Measurements from ENCODE around the gene NELL1.

Gene NELL1

DNA sequence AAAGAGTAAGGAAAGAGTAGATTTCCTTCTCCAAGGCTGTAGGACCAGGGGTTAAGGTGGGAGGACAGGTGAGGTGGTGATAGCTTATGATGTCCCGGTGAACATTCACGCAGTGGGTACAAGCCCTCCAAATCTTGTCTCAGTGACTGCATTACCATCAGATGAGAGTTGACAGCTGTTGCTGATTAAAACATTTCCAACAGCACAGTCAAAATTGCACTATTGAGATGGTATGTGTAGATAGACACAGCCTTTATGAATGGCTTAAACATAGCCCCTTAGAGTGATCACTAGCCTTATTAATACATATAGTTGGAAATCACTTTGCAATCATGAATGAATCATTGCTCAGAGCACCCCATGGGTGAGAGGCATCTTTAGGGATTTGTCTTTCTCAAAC lies 7.3 kb downstream of the NELL1 start:
- TF ChIP-seq, protein P1, sequence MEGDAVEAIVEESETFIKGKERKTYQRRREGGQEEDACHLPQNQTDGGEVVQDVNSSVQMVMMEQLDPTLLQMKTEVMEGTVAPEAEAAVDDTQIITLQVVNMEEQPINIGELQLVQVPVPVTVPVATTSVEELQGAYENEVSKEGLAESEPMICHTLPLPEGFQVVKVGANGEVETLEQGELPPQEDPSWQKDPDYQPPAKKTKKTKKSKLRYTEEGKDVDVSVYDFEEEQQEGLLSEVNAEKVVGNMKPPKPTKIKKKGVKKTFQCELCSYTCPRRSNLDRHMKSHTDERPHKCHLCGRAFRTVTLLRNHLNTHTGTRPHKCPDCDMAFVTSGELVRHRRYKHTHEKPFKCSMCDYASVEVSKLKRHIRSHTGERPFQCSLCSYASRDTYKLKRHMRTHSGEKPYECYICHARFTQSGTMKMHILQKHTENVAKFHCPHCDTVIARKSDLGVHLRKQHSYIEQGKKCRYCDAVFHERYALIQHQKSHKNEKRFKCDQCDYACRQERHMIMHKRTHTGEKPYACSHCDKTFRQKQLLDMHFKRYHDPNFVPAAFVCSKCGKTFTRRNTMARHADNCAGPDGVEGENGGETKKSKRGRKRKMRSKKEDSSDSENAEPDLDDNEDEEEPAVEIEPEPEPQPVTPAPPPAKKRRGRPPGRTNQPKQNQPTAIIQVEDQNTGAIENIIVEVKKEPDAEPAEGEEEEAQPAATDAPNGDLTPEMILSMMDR (IDR thresholded peaks at IDR 0.05), result no peak
- no peak overlapping the region for H2AFZ ChIP-seq
- H3K4me1 ChIP-seq, result no peaks in the 10 kb centered on the region
- no peak overlapping the region for H3K4me2 ChIP-seq (ENCODE audit: low read length)
- H3K27ac ChIP-seq, result no peak overlapping the region
- H3K4me3 ChIP-seq (ENCODE audit: low read depth, low read length), result no peak overlapping the region
- H3K36me3 ChIP-seq (ENCODE audit: control insufficient read depth, insufficient read depth, low read length), result no peaks in the 10 kb centered on the region
- no peak overlapping the region for H3K9ac ChIP-seq
- H3K27me3 ChIP-seq (ENCODE audit: control insufficient read depth, insufficient read depth, low read length), result no peaks in the 10 kb centered on the region
- no peaks in the 10 kb centered on the region for H3K79me2 ChIP-seq
- no peaks in the 10 kb centered on the region for H3K9me3 ChIP-seq (ENCODE audit: control insufficient read depth, low read length)

DNA sequence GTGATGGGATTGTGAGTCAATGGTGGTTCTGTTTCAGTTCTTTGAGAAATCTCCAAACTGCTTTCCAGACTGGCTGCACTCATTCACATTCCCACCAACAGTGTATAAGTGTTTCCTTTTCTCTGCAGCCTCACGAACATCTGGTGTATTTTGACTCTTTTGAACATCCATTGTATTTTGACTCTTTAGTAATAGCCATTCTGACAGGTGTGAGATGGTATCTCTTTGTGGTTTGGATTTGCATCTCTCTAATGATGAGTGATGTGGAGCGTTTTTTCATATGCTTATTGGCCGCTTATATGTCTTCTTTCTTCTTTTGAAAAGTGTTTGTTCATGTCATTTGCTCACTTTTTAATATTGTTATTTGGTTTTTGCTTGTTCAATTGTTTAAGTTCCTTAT lies 19.4 kb downstream of the NELL1 start:
- no peaks in the 10 kb centered on the region for H3K36me3 ChIP-seq (ENCODE audit: control insufficient read depth, insufficient read depth, low read length)
- no peak overlapping the region for H3K4me3 ChIP-seq (ENCODE audit: low read depth, low read length)
- no peaks in the 10 kb centered on the region for H3K27me3 ChIP-seq (ENCODE audit: control insufficient read depth, insufficient read depth, low read length)
- no peaks in the 10 kb centered on the region for H3K9me3 ChIP-seq (ENCODE audit: control insufficient read depth, low read length)
- H3K4me2 ChIP-seq (ENCODE audit: low read length), result no peak overlapping the region
- no peaks in the 10 kb centered on the region for H3K79me2 ChIP-seq
- no peak overlapping the region for H3K27ac ChIP-seq
- TF ChIP-seq, protein P1 (IDR thresholded peaks at IDR 0.05), result no peak
- no peak overlapping the region for H3K9ac ChIP-seq
- no peak overlapping the region for H2AFZ ChIP-seq
- no peaks in the 10 kb centered on the region for H3K4me1 ChIP-seq

DNA sequence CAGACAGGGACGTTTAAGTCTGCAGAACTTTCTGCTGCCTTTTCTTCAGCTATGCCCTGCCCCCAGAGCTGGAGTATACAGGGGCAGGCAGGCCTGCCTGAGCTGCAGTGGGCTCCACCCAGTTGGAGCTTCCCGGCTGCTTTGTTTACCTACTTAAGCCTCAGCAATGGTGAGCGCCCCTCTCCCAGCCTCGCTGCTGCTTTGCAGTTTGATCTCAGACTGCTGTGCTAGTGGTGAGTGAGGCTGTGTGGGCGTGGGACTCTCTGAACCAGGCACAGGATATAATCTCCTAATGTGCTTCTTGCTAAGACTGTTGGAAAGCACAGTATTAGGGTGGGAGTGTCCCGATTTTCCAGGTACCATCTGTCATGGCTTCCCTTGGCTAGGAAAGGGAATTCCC lies 38.5 kb downstream of the NELL1 start:
- TF ChIP-seq, protein P1 (IDR thresholded peaks at IDR 0.05), result no peak
- Histone ChIP-seq H3K4me1 (no peaks in the 10 kb centered on the region), H3K79me2 (no peaks in the 10 kb centered on the region), H3K4me3 (ENCODE audit: low read depth, low read length) (no peak overlapping the region), H2AFZ (no peak overlapping the region), H3K27me3 (ENCODE audit: control insufficient read depth, insufficient read depth, low read length) (no peaks in the 10 kb centered on the region), H3K9ac (no peak overlapping the region), H3K4me2 (ENCODE audit: low read length) (no peak overlapping the region), H3K27ac (no peak overlapping the region), H3K36me3 (ENCODE audit: control insufficient read depth, insufficient read depth, low read length) (no peaks in the 10 kb centered on the region), H3K9me3 (ENCODE audit: control insufficient read depth, low read length) (no peaks in the 10 kb centered on the region)

DNA sequence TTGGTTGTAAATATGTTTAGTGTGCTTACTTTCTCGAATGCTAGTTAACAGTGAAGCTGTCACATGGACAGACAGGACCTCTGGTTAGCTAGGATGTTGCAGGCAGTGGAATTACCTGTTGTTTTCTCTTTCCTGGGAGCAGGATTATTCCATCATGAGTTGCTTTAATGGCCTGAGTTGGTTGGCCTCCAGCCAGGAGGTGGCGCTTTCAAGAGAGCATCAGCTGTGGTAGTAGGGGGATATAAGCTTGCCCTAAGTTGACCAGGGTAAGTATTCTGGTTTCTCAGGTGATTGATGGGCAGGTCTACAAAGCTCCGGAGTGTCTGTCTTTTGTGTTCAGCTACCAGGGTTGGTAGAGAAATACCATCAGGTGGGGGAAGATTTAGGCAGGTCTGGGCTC lies 43.5 kb downstream of the NELL1 start:
- H3K4me3 ChIP-seq (ENCODE audit: low read depth, low read length), result no peak overlapping the region
- no peak overlapping the region for H3K9ac ChIP-seq
- no peak overlapping the region for H3K27ac ChIP-seq
- TF ChIP-seq, protein P1 (IDR thresholded peaks at IDR 0.05), result no peak
- H3K36me3 ChIP-seq (ENCODE audit: control insufficient read depth, insufficient read depth, low read length), result no peaks in the 10 kb centered on the region
- H2AFZ ChIP-seq, result no peak overlapping the region
- no peaks in the 10 kb centered on the region for H3K27me3 ChIP-seq (ENCODE audit: control insufficient read depth, insufficient read depth, low read length)
- H3K79me2 ChIP-seq, result no peaks in the 10 kb centered on the region
- no peak overlapping the region for H3K4me2 ChIP-seq (ENCODE audit: low read length)
- H3K4me1 ChIP-seq, result no peaks in the 10 kb centered on the region
- H3K9me3 ChIP-seq (ENCODE audit: control insufficient read depth, low read length), result no peaks in the 10 kb centered on the region

DNA sequence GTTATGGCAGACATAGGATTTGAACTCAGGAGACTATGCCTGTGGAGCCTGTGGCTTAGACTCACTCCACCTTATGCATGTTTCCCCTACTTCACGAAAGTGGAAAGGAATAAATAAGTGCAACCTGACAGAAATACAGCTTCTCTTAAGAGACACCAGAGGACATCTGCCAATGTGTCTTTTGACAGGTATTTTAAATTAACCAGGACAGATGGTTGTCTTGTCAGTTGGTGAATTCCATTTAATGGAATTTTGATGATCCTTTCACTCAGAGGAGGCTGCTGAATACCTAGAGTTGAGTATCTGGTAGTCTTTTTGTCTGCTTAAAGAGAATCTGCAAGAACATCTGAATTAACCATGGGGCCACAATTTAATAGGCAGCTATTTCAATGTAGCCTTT lies 46.1 kb downstream of the NELL1 start:
- Histone ChIP-seq H2AFZ (no peak overlapping the region), H3K4me2 (ENCODE audit: low read length) (no peak overlapping the region), H3K27ac (no peak overlapping the region), H3K4me3 (ENCODE audit: low read depth, low read length) (no peak overlapping the region), H3K36me3 (ENCODE audit: control insufficient read depth, insufficient read depth, low read length) (no peaks in the 10 kb centered on the region), H3K9me3 (ENCODE audit: control insufficient read depth, low read length) (no peaks in the 10 kb centered on the region), H3K9ac (no peak overlapping the region), H3K27me3 (ENCODE audit: control insufficient read depth, insufficient read depth, low read length) (no peaks in the 10 kb centered on the region), H3K4me1 (no peaks in the 10 kb centered on the region), H3K79me2 (no peaks in the 10 kb centered on the region)
- TF ChIP-seq, protein P1 (IDR thresholded peaks at IDR 0.05), result no peak
